CD4-positive, alpha-beta T cell treated with Interleukin-4 for 4 hours (primary cell): Measurements from ENCODE around the gene PSTPIP2.
"Not testable (repeated sequence)": the region's sequence is repeated elsewhere in the genome, so short reads cannot be mapped to it uniquely, and the experiment has no call there.

Source experiments
- DNase-seq: peaks from one replicate; pipeline ENCODE4 v3.0.0-alpha.2; 2020

Gene PSTPIP2

GRCh38 chr18:45976974-45977373 lies 95.1 kb downstream of the PSTPIP2 start:
- no peak for DNase-seq

DNA sequence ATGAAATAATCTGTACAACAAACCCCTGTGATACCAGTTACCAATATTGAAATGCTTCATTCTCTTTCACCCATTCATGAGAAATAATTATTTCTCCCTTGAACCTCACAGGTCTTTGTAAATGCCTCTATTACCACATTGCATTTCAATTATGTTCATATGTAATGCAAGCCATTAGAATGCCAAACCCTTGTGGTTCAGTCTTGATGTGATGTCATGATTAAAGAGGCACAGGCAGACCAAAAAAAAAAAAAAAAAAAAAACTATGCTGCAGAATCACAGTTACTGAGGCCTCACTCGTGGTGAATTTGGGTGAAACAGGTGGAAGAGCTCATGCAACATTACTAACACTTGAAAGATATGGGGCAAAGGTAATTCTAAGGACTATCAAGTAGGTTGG lies 95.5 kb downstream of the PSTPIP2 start:
- no peak for DNase-seq

DNA sequence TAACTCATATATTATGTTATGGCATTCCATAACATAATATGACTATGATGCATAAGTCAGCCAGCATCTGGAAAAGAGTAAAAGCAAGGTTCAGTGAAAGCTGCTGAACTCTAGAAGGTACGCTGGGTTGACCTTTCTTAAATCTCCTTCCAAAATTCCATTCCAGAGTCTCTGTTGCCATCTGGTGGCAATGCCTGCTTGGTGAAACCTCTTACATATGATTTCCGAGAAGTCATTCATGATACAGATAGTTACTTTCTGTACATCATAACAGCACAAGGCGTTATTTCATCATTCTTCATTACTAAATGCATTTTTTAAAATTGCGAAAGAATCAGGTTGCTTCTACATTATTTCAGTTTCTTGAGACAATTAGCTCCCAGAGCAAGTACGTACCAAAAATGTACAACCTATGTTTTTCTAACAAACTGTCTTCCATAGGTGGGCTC lies 97.9 kb downstream of the PSTPIP2 start:
- DNase-seq: peak; percentile 84

- DNase-seq: peak; percentile 94
Observed at GRCh38 chr18:45967007-45967706, 104.9 kb downstream of the PSTPIP2 start, which contains the start of gene EPG5. Gene EPG5 (minus strand): TSS chr18:45967329. CDS start chr18:45967239, 90 bp downstream.

- DNase-seq: not testable (repeated sequence)
Observed at GRCh38 chr18:45964913-45965312, 107.1 kb downstream of the PSTPIP2 start.

DNA sequence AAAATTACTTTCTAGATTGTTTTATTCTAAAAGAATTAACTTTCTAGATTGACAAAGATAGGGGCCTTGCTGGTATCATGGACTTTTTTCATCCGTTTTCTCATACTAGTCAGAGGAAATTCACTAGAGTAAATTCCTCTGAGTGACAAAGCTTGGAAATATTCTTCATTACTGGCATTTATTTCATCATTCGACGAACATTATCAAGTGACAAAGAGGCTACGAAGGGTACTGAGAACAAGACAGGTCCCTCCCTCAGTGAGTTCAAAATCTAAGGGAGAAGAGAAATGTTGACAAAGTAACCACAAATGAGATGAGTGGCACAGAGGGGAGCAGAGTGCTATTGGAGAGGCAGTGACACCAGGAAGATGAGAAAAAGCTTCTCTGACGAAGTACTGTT lies 109.2 kb downstream of the PSTPIP2 start:
- DNase-seq: peak; percentile 44

GRCh38 chr18:45962461-45962860 lies 109.6 kb downstream of the PSTPIP2 start:
- DNase-seq: peak; percentile 82

GRCh38 chr18:45959484-45959883 lies 112.6 kb downstream of the PSTPIP2 start:
- not testable (repeated sequence) for DNase-seq

DNA sequence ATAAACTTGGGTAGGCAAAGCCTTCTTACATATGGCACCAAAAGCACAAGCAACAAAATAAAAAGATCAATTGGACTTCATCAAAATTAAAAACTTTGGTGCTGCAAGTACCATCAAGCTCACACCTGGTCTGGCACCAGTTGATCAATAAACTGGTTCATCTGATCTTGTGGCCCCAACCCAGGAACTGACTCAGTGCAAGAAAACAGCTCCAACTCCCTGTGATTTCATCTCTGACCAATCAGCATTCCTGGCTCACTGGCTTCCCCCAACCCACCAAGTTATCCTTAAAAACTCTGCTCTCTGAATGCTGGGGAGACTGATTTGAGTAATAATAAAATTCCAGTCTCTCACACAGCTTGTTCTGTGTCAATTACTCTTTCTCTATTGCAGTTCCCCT lies 113.3 kb downstream of the PSTPIP2 start:
- peak; percentile 8 for DNase-seq

DNA sequence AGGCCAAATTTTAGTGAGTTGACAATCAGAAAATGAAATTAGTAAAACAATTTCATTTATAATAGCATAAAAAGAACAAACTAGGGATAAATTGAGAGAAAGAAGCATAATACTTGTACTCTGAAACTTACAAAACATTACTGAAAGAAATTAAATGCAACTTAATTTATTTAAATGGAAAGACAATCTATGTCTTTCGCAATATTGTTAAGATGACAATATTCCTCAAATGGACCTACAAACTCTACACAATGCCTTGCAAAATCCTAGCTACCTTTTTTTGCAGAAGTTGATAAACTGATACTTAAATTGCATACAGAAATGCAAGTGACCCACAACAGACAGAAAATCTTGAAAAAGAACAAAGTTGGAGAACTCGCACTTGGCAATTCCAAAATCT lies 114.0 kb downstream of the PSTPIP2 start:
- no peak for DNase-seq

- no peak for DNase-seq
Observed at GRCh38 chr18:45957100-45957499, 115.0 kb downstream of the PSTPIP2 start.

DNA sequence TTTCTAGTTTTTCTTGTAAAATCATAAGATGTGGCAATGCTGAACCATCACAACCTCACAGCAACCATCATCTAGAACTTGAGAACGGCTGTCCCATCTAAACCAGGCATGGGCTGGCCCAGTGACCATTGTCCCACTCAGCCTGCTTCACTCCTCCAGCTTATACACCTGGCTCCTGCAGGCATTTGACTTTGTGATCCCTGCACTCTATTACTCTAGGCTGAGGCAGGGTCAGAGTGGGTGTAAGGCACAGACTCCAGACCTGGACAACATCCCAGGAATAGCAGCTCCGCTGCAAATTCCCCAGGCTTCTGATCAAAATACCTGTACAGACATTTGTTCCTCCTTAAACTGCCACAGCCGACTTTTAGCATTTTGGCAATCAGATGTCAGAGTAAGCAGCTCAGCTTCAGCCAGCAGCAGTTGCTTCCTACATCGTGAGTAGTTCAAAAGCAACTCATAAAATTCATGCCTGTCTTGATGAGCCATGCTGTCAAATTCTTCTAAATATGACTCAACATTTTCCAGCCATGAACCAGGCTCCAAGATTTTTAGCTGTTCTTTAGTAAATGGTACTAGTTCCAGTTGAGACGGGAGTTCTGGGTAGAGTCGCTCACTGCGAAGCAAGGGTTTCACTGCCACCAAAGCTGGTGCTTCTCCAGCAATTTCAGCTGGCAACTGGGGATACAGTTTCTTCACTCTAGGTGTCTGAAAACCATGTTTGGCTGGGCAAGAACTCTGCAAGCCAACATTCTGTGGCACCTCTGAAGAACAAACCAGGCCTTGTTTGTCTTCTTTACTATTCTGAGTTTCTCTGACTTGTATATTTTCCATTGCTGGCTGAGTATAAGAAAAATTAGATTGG lies 117.8 kb downstream of the PSTPIP2 start:
- no peak for DNase-seq

DNA sequence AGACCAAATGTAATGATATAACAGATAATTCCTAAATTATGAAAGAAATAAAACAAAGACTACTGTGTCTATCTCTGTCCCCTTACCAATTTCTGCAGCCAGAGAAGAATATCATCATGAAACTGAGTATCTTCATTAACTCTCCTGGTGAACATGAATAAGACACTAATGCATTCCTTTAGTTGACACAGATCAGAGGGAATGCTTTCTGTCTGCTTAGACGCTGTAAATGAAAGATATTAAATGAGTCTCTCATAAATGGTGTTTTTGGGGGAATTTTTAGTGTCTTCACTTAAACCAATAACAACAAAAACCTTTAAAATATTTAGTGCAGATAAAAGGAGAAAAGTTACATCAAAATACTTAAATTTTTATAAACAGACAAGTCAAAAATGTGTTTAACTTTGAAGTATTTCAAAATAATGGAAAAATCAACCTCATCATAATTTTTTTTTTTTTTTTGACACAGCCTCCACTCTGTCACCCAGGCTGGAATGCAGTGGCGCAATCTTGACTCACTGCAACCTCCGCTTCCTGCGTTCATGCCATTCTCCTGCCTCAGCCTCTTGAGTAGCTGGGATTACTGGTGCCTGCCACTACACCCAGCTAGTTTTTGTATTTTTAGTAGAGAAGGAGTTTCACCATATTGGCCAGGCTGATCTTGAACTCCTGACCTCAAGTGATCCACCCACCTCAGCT lies 120.9 kb downstream of the PSTPIP2 start:
- DNase-seq: no peak

DNA sequence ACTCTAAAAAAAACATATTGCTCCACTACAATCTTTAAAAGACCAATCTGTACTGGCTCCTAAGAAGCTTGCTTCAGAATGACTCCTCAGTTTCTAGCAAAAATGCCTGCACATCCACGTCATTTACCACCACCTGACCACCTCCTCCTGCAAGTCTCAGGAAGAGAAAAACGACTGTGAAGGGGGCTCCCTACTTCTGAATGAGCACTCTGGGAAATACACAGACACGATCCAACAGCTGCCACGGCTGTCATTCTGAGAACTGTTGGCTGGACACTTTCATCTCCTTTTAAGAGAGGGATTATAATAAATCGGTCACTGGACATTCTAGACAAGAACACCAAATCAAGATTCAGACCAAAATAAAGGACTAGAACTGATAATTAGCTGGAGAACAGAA lies 126.4 kb downstream of the PSTPIP2 start:
- no peak for DNase-seq

GRCh38 chr18:45940724-45941123 lies 131.3 kb downstream of the PSTPIP2 start:
- DNase-seq: no peak

DNA sequence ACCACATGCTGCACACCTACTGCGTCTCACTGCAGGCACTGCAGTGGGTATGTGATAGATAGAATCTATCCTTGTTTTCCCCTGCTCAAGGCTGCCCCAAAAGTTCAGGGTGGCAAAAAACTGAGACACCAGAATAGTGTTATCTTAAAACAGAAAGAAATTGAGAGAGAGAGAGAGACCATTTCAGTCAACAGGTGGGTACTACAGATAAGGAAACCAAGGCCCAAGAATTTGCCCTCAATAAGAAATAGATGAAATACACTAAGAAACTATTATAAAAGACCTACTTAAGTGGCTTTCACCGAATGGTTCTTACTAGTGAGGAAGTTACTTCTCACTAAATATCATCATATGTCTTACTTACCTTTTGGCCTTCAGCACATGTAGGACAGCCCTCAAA lies 132.8 kb downstream of the PSTPIP2 start:
- DNase-seq: no peak

DNA sequence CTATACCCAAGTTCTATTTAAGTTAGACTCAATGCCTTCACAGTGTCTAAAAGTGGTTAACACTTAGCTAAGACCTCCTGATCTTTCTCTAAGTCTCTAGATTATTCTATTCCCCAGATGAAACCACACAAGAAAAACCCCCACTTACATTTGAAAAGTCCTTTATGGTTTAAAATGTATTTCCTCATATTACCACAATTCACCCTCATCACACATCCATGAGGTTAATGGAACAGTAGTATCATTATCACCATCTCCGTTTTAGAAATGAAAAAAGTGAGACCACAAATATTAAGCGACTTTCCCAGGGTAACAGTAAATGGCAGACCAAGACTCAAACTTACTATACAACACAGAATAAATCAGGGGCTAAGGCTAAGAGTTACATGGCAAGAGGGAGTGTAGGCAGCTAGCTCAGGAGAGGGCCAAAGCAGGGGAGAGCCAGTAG lies 133.5 kb downstream of the PSTPIP2 start:
- peak; percentile 64 for DNase-seq

GRCh38 chr18:45935591-45936335 lies 136.3 kb downstream of the PSTPIP2 start:
- DNase-seq: no peak
